Measurements from ENCODE around the gene CD34. TPM values are rescaled to one million over a fixed set of nuclear protein-coding genes. Genes with fewer than 3 reads are reported as not detected.
"Not testable (repeated sequence)": the region's sequence is repeated elsewhere in the genome, so short reads cannot be mapped to it uniquely, and the experiment has no call there.

CD34 gene
- polyA plus RNA-seq, 1 donor from 2014 or later, result not detected

GRCh38 chr1:207926984-207927383 lies 16.1 kb upstream of the CD34 start:
- H3K27me3 ChIP-seq (ENCODE audit: insufficient read depth, low read depth, low read length), result no peaks in the 10 kb centered on the region
- H3K4me3 ChIP-seq (ENCODE audit: low read length), result no peak overlapping the region
- no peak overlapping the region for H3K27ac ChIP-seq (ENCODE audit: low read length)
- H4K20me1 ChIP-seq (ENCODE audit: insufficient read depth), result no peaks in the 10 kb centered on the region
- H2AFZ ChIP-seq (ENCODE audit: low read depth, low read length), result no peak overlapping the region
- no peaks in the 10 kb centered on the region for H3F3A ChIP-seq (ENCODE audit: insufficient read depth, low read length, poor library complexity, severe bottlenecking)
- no peaks in the 10 kb centered on the region for H3K9me2 ChIP-seq (ENCODE audit: insufficient read depth, low read length)
- no peak overlapping the region for H3K4me2 ChIP-seq (ENCODE audit: low read length)
- H3K9ac ChIP-seq (ENCODE audit: low read length), result no peak overlapping the region
- H3K79me2 ChIP-seq (replicated peaks; ENCODE audit: insufficient read depth, low read length), result no peaks in the 10 kb centered on the region
- peaks cover 3% of the 10 kb centered on the region for H3K9me3 ChIP-seq (ENCODE audit: low read length)
- no peaks in the 10 kb centered on the region for H3K36me3 ChIP-seq (ENCODE audit: insufficient read depth, low read length)
- no peak for TF ChIP-seq EZH2 (IDR thresholded peaks at IDR 0.05; ENCODE audit: borderline replicate concordance, insufficient read depth, low read length, poor library complexity, severe bottlenecking)
- no peak for TF ChIP-seq TAF1 (IDR thresholded peaks at IDR 0.05; ENCODE audit: low read depth)
- no peak for TF ChIP-seq MXI1 (conservative IDR thresholded peaks at IDR 0.05; ENCODE audit: poor library complexity, severe bottlenecking)
- no peak for TF ChIP-seq RAD21 (conservative IDR thresholded peaks at IDR 0.05)
- TF ChIP-seq SMC3 (conservative IDR thresholded peaks at IDR 0.05; ENCODE audit: poor library complexity), result no peak
- no peak for TF ChIP-seq POLR2AphosphoS5 (IDR thresholded peaks at IDR 0.05)
- TF ChIP-seq EP300 (conservative IDR thresholded peaks at IDR 0.05; ENCODE audit: poor library complexity, severe bottlenecking), result no peak
- no peak for TF ChIP-seq CTCF (IDR thresholded peaks at IDR 0.05; ENCODE audit: poor library complexity, severe bottlenecking)
- TF ChIP-seq REST (IDR thresholded peaks at IDR 0.05; ENCODE audit: borderline replicate concordance), result no peak

- H3K36me3 ChIP-seq (ENCODE audit: insufficient read depth, low read length); H3K27me3 ChIP-seq (ENCODE audit: insufficient read depth, low read depth, low read length); H4K20me1 ChIP-seq (ENCODE audit: insufficient read depth); H3K4me3 ChIP-seq (ENCODE audit: low read length); H3F3A ChIP-seq (ENCODE audit: insufficient read depth, low read length, poor library complexity, severe bottlenecking); H2AFZ ChIP-seq (ENCODE audit: low read depth, low read length); H3K27ac ChIP-seq (ENCODE audit: low read length); H3K4me2 ChIP-seq (ENCODE audit: low read length); H3K9me2 ChIP-seq (ENCODE audit: insufficient read depth, low read length); H3K9ac ChIP-seq (ENCODE audit: low read length); H3K9me3 ChIP-seq (ENCODE audit: low read length); H3K79me2 ChIP-seq (replicated peaks; ENCODE audit: insufficient read depth, low read length): not testable (repeated sequence)
Measured at GRCh38 chr1:207925969-207926368, 15.0 kb upstream of the CD34 start.

GRCh38 chr1:207925210-207925609 lies 14.3 kb upstream of the CD34 start:
- H3K9ac ChIP-seq (ENCODE audit: low read length), result no peak overlapping the region
- H3K4me2 ChIP-seq (ENCODE audit: low read length), result no peak overlapping the region
- H3K9me2 ChIP-seq (ENCODE audit: insufficient read depth, low read length), result no peaks in the 10 kb centered on the region
- no peak overlapping the region for H3K27ac ChIP-seq (ENCODE audit: low read length)
- no peaks in the 10 kb centered on the region for H3K36me3 ChIP-seq (ENCODE audit: insufficient read depth, low read length)
- peaks cover 3% of the 10 kb centered on the region for H3K9me3 ChIP-seq (ENCODE audit: low read length)
- no peaks in the 10 kb centered on the region for H4K20me1 ChIP-seq (ENCODE audit: insufficient read depth)
- TF ChIP-seq RAD21 (conservative IDR thresholded peaks at IDR 0.05), result no peak
- no peak for TF ChIP-seq POLR2AphosphoS5 (IDR thresholded peaks at IDR 0.05)
- TF ChIP-seq EP300 (conservative IDR thresholded peaks at IDR 0.05; ENCODE audit: poor library complexity, severe bottlenecking), result no peak
- H3F3A ChIP-seq (ENCODE audit: insufficient read depth, low read length, poor library complexity, severe bottlenecking), result no peaks in the 10 kb centered on the region
- no peak overlapping the region for H2AFZ ChIP-seq (ENCODE audit: low read depth, low read length)
- H3K4me3 ChIP-seq (ENCODE audit: low read length), result no peak overlapping the region
- no peaks in the 10 kb centered on the region for H3K27me3 ChIP-seq (ENCODE audit: insufficient read depth, low read depth, low read length)
- H3K79me2 ChIP-seq (replicated peaks; ENCODE audit: insufficient read depth, low read length), result no peaks in the 10 kb centered on the region

Measured in neural cell (in vitro differentiated cells).